ENCODE measurements around the gene DDX24. TPM values are rescaled to one million over a fixed set of nuclear protein-coding genes. Genes with fewer than 3 reads are reported as not detected.

The DDX24 gene, protein sequence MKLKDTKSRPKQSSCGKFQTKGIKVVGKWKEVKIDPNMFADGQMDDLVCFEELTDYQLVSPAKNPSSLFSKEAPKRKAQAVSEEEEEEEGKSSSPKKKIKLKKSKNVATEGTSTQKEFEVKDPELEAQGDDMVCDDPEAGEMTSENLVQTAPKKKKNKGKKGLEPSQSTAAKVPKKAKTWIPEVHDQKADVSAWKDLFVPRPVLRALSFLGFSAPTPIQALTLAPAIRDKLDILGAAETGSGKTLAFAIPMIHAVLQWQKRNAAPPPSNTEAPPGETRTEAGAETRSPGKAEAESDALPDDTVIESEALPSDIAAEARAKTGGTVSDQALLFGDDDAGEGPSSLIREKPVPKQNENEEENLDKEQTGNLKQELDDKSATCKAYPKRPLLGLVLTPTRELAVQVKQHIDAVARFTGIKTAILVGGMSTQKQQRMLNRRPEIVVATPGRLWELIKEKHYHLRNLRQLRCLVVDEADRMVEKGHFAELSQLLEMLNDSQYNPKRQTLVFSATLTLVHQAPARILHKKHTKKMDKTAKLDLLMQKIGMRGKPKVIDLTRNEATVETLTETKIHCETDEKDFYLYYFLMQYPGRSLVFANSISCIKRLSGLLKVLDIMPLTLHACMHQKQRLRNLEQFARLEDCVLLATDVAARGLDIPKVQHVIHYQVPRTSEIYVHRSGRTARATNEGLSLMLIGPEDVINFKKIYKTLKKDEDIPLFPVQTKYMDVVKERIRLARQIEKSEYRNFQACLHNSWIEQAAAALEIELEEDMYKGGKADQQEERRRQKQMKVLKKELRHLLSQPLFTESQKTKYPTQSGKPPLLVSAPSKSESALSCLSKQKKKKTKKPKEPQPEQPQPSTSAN
- total RNA-seq (100 to 1,000 TPM; 214 to 438 (median 333) TPM), polyA plus RNA-seq (100 to 1,000 TPM; 190 to 306 TPM), total RNA-seq (878 reads per million, percentile 99 among the genes with 10 or more reads in this experiment)

DNA sequence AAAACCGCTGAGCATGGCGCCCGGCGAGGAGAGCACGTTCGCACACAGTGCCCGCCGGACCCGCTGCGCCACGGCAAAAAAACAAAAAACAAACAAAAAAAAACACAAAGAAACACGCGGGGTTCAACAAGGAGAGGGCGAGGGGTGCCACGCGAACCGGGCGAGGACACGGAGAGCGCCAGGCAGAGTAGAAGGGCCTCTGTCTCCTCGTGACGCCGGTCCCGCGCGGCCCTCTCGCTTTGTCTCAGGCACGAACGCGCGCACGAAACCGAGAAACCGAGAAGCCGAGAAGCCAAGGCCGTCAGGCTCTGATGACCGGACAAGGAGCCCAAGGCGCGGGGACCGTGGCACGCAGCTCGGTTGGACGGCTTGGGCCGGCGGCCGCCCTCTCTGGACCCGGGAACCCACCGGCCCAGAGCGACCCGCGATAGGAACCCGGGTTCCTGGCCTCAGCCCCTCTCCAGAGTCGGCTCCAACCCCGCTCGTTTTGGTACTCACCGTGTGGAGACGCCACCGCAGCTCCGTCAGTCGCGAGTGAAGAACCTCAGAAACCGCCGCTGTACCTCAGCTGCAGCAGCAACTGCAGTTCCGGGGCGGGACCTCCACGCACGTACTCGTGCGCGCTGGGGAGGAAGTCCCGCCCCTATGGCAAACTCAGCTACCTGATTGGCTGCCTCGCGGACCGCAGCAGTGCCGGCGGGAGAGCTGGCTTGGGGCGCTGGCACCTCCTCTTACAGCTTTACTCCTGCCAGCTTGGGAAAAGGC lies at the start of gene DDX24, which contains the start of gene IFI27L1:
DDX24 (minus strand) TSS at position 582 of the 765 bp plus-strand sequence. CDS start 1,460 bp downstream, outside the sequence.
IFI27L1 (plus strand) TSS at position 690 of the 765 bp plus-strand sequence. CDS start 15,628 bp downstream, outside the sequence.
- Mint-ChIP-seq H3K36me3 (peaks cover 14 to 40% (median 30%) of the 10 kb centered on the region in 5 donors), H3K27ac (peak within 1 kb of the TSS; percentile 97 to 100 (median 99))
- intact Hi-C loops (cut with micrococcal nuclease) = loop anchor here (1.0 to 10.0 kb wide), 17 partner anchors 8 to 1454 kb away; partner anchors contain the start of genes IFI27L2 (in 2 of the 2), OTUB2 (in 2 of the 2), ASB2 (in 1 of the 2) and BTBD7 (in 1 of the 2)

DNA sequence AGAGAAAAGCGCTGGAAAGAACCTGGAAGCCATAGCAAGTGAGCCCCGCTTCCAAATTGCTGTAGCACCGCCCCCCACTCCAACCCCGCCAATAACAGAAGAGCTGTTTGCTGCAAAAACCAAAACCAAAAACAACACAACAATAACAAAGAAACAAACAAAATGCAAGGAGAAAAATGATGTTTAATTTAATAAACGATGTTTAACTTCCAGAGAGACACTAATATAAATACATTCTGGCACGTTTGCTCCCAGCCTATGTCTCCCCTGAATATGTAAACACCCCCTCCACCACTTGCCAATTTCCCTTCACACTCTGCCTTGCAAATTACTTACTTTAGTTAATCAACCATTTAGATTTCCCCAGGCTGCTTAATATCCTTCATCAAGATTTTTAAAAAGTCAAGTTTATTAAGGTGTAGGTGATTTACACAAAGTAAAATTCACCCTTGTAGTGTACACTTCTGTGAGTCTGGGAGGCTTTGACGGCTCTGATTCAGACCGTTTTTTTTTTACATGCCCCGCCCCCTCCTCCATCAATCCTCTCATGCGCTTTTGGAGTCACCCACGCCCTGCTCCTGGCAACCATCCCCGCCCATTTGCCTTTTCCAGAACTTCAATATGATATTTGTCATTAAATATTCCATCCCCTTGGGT lies 48.9 kb upstream of the DDX24 start:
- H3K36me3 ChIP-seq (ENCODE audit: control insufficient read depth in 2 of 3, insufficient read depth in 3 of 3, low read length in 3 of 3) = no peaks in the 10 kb centered on the region
- no peaks in the 10 kb centered on the region for H3K27me3 ChIP-seq (ENCODE audit: control insufficient read depth in 2 of 2, insufficient read depth in 2 of 2, low read length in 2 of 2)
- Mint-ChIP-seq H3K4me3 (peak overlapping the region; percentile 71 to 97 (median 87)), H3K4me1 (peaks cover 16 to 24% (median 18%) of the 10 kb centered on the region in 7 donors), H3K9me3 (peaks cover 0 to 1% (median 0%) of the 10 kb centered on the region in 11 donors), H3K36me3 (no peaks in the 10 kb centered on the region), H3K27me3 (peaks cover 0 to 26% (median 0%) of the 10 kb centered on the region in 5 donors), H3K27ac (peak overlapping the region in 7 of 9 donors; percentile 29 to 92 (median 77))
- ATAC-seq (peak; percentile 46), DNase-seq (peak in 6 of 9 donors; percentile 10 to 43 (median 23))
- H3K9me3 ChIP-seq (ENCODE audit: control insufficient read depth in 2 of 3, low read length in 3 of 3) = no peaks in the 10 kb centered on the region
- ChIA-PET CTCF (interaction anchor here (0.9 to 3.7 kb wide), 4 partner anchors 50 to 190 kb away, joined by 3 to 66 read pairs (median 4); no protein-coding TSS in a partner anchor), POLR2A (interaction anchor here (0.7 to 6.0 kb wide), 2 partner anchors 50 to 148 kb away, joined by 4 to 29 read pairs; partner anchors contain the start of genes DDX24 and IFI27L1)
- H3K4me1 ChIP-seq (ENCODE audit: control insufficient read depth in 2 of 2, insufficient read depth in 2 of 2, low read length in 2 of 2) = peaks cover 12 to 21% of the 10 kb centered on the region in 2 donors
- peak overlapping the region; percentile 65 for H3K27ac ChIP-seq (ENCODE audit: low read depth, low read length)
- intact Hi-C loops (cut with micrococcal nuclease) = loop anchor here (1.0 to 10.0 kb wide), 5 partner anchors 49 to 1018 kb away; partner anchors contain the start of genes DDX24 (in 2 of the 2) and IFI27L1 (in 2 of the 2)
- peak overlapping the region; percentile 84 for H3K4me3 ChIP-seq (ENCODE audit: low read length)

More for the DNA sequence above, at the start of gene DDX24, which contains the start of gene IFI27L1:
- Mint-ChIP-seq H3K9me3 (peaks cover 0 to 5% (median 0%) of the 10 kb centered on the region in 11 donors), H3K4me1 (peaks cover 28 to 58% (median 52%) of the 10 kb centered on the region in 7 donors), H3K4me3 (peak within 1 kb of the TSS; percentile 90 to 100 (median 99)), H3K27me3 (no peaks in the 10 kb centered on the region)
- ChIA-PET CTCF (interaction anchor here (0.7 to 2.4 kb wide), 5 partner anchors 45 to 103 kb away, joined by 3 to 10 read pairs (median 3); no protein-coding TSS in a partner anchor), POLR2A (interaction anchor here (0.8 to 3.9 kb wide), 19 partner anchors 9 to 967 kb away, joined by 3 to 29 read pairs (median 5); partner anchors contain the start of genes IFI27L2, LYSET, MOAP1 and PPP4R4)
- Histone ChIP-seq H3K4me1 (ENCODE audit: control insufficient read depth in 2 of 2, insufficient read depth in 2 of 2, low read length in 2 of 2) (peaks cover 32 to 37% of the 10 kb centered on the region in 2 donors), H3K4me3 (ENCODE audit: low read length) (peak within 1 kb of the TSS; percentile 74), H3K36me3 (ENCODE audit: control insufficient read depth in 2 of 3, insufficient read depth in 3 of 3, low read length in 3 of 3) (peaks cover 0 to 26% (median 17%) of the 10 kb centered on the region in 3 experiments), H3K9me3 (ENCODE audit: control insufficient read depth in 2 of 3, low read length in 3 of 3) (no peaks in the 10 kb centered on the region), H3K27me3 (ENCODE audit: control insufficient read depth in 2 of 2, insufficient read depth in 2 of 2, low read length in 2 of 2) (no peaks in the 10 kb centered on the region), H3K27ac (ENCODE audit: low read depth, low read length) (peak within 1 kb of the TSS; percentile 98)
- peak; percentile 92 to 97 (median 96) for DNase-seq
- ATAC-seq = peak; percentile 99

DNA sequence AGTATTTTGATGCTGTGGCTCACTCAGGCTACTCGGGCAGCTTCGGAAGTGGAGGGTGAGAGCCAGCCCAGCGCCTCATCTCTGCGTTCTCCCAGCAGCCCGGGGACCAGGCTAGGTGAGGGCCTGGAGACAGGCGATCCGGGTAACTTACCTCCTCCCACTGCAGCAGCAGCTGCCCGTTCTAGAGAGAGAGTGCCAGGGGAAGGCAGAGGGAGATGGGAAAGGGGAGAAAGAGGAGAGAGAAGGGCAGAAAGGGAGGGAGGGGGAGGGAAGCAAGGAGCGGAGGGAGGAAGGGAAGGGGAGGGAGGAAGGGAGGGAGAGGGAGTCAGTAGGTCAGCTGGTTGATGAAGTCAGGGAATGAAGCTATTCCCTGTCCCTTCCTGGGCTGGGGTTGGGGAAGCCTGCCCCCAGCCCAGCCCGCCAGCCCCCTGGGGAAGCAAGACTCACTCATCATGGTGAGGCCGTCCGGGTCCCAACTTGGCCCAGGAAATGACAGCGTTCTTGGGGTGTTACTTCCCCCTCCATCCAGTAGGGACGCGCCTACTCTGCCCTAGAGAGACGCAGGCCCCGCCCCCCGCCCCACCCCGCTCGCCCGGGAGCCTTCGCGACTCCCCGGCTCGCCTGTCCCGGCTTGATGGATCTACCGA lies 48.2 kb upstream of the DDX24 start, which contains the start of gene IFI27L2:
IFI27L2 (minus strand) TSS at position 494 of the 647 bp plus-strand sequence; CDS start at position 454, 40 bp downstream.
- CTCF ChIA-PET = interaction anchor here (0.6 to 2.6 kb wide), 6 partner anchors 7 to 261 kb away, joined by 3 to 9 read pairs (median 3); no protein-coding TSS in a partner anchor
- H3K4me1 Mint-ChIP-seq = peaks cover 16 to 24% (median 18%) of the 10 kb centered on the region in 7 donors
- peaks cover 12 to 21% of the 10 kb centered on the region in 2 donors for H3K4me1 ChIP-seq (ENCODE audit: control insufficient read depth in 2 of 2, insufficient read depth in 2 of 2, low read length in 2 of 2)

DNA sequence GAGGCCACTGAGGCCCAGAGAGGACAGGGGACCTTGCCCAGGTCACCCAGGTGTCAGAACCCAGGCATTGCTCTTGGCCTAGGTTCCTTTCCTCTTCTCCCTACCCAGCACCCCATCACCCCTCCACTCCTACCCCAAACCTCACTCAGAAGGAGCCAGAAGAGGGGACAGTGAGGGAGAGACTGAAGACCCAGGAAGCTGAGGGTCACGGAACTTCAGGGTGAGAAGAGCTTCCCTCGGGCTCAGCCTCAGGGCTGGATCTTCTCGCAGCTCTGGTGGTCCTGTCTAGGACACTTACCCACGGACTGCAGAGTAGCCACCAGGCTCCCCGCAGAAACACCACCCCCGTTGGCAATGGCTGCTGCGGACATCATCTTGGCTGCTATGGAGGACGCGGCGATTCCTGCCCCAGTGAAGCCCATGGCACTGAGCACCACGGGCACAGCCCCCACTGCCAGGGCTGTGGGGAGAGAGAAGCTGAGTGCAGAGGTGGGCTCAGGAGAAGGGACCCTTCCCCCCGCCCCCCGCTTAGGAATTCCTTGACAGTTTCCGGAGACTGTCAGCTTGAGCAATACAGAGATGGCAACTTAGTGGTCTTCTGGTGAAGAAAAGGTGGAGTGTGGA lies 47.3 kb upstream of the DDX24 start:
- H3K9me3 Mint-ChIP-seq = peaks cover 0 to 5% (median 0%) of the 10 kb centered on the region in 11 donors
- ChIA-PET CTCF (interaction anchor here (0.8 to 2.6 kb wide), 6 partner anchors 8 to 93 kb away, joined by 3 to 9 read pairs (median 4); no protein-coding TSS in a partner anchor), POLR2A (interaction anchor here (0.5 to 6.0 kb wide), 4 partner anchors 48 to 1016 kb away, joined by 3 to 29 read pairs (median 3); partner anchors contain the start of genes DDX24 and IFI27L1)
- no peaks in the 10 kb centered on the region for H3K36me3 ChIP-seq (ENCODE audit: control insufficient read depth in 2 of 3, insufficient read depth in 3 of 3, low read length in 3 of 3)
- no peak for DNase-seq
- peak overlapping the region in 8 of 9 donors; percentile 41 to 92 (median 74) for H3K27ac Mint-ChIP-seq
- intact Hi-C loops (cut with micrococcal nuclease) = loop anchor here in 1 of 2 donors (5.0 kb wide), 1 partner anchor 1016 kb away; no protein-coding TSS in a partner anchor
- H3K4me3 ChIP-seq (ENCODE audit: low read length) = no peak overlapping the region
- H3K27me3 Mint-ChIP-seq = peaks cover 0 to 17% (median 0%) of the 10 kb centered on the region in 5 donors
- no peaks in the 10 kb centered on the region for H3K27me3 ChIP-seq (ENCODE audit: control insufficient read depth in 2 of 2, insufficient read depth in 2 of 2, low read length in 2 of 2)
- H3K4me1 Mint-ChIP-seq = peaks cover 16 to 24% (median 18%) of the 10 kb centered on the region in 7 donors
- H3K4me1 ChIP-seq (ENCODE audit: control insufficient read depth in 2 of 2, insufficient read depth in 2 of 2, low read length in 2 of 2) = peaks cover 12 to 21% of the 10 kb centered on the region in 2 donors
- H3K4me3 Mint-ChIP-seq = peak overlapping the region; percentile 71 to 97 (median 87)
- no peak for ATAC-seq
- peak overlapping the region; percentile 65 for H3K27ac ChIP-seq (ENCODE audit: low read depth, low read length)
- no peaks in the 10 kb centered on the region for H3K9me3 ChIP-seq (ENCODE audit: control insufficient read depth in 2 of 3, low read length in 3 of 3)
- H3K36me3 Mint-ChIP-seq = no peaks in the 10 kb centered on the region

More for the DNA sequence above, 48.2 kb upstream of the DDX24 start, which contains the start of gene IFI27L2:
- Mint-ChIP-seq H3K36me3 (no peaks in the 10 kb centered on the region), H3K4me3 (peak within 1 kb of the TSS; percentile 71 to 97 (median 87)), H3K27ac (peak within 1 kb of the TSS; percentile 41 to 92 (median 72)), H3K9me3 (no peaks in the 10 kb centered on the region), H3K27me3 (peaks cover 0 to 22% (median 0%) of the 10 kb centered on the region in 5 donors)
- Histone ChIP-seq H3K4me3 (ENCODE audit: low read length) (peak within 1 kb of the TSS; percentile 84), H3K27ac (ENCODE audit: low read depth, low read length) (peak within 1 kb of the TSS; percentile 65), H3K36me3 (ENCODE audit: control insufficient read depth in 2 of 3, insufficient read depth in 3 of 3, low read length in 3 of 3) (no peaks in the 10 kb centered on the region), H3K9me3 (ENCODE audit: control insufficient read depth in 2 of 3, low read length in 3 of 3) (no peaks in the 10 kb centered on the region), H3K27me3 (ENCODE audit: control insufficient read depth in 2 of 2, insufficient read depth in 2 of 2, low read length in 2 of 2) (no peaks in the 10 kb centered on the region)
- POLR2A ChIA-PET = interaction anchor here (0.5 to 6.0 kb wide), 5 partner anchors 49 to 1017 kb away, joined by 3 to 29 read pairs (median 3); partner anchors contain the start of genes DDX24 and IFI27L1
- peak in 8 of 9 donors; percentile 26 to 69 (median 40) for DNase-seq
- intact Hi-C loops (cut with micrococcal nuclease) = loop anchor here (1.0 to 5.0 kb wide), 2 partner anchors 48 to 1017 kb away; partner anchors contain the start of genes DDX24 (in 2 of the 2) and IFI27L1 (in 2 of the 2)
- ATAC-seq = peak; percentile 95

Data from naive thymus-derived CD4-positive, alpha-beta T cell (primary cell).